ENCODE data around the gene ENPEP.

Gene ENPEP

DNA sequence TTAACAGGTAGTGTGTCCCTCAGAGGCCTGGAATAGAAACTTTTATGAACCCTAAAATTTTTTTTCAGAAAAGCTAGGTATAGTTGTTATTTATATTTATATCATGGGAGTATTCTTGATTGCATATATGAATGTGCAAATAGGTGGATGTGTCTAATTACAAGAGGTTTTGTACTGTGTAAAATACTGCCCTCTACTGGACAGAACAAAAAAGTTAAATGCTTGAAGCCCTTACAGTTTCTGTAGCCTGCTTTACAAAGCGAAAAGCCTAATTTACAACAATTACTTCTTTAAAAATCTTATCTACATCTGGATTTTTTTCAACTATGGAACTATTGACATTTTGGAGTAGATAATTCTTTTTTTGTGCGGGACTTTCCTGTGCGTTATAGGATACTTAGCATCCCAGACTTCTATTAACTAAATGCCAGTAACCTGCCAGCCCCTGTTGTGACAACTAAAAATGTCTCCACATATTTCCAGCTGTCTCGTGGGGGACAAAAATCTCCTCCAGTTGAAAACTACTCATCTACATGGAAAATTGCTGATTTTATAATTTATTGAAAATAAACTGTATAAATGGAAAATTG lies 35.1 kb downstream of the ENPEP start:
- H3K4ac ChIP-seq (ENCODE audit: low read depth, low read length), result no peak overlapping the region
- no peak overlapping the region for H3K18ac ChIP-seq (ENCODE audit: low read length)
- no peaks in the 10 kb centered on the region for H3K4me1 ChIP-seq (ENCODE audit: control insufficient read depth in 1 of 2, insufficient read depth in 2 of 2, low read length in 2 of 2)
- H2BK120ac ChIP-seq (ENCODE audit: insufficient read depth, low read length, poor library complexity), result no peak overlapping the region
- H2AK5ac ChIP-seq (ENCODE audit: low read length), result no peak overlapping the region
- no peak overlapping the region for H4K12ac ChIP-seq (ENCODE audit: low read depth, low read length)
- DNase-seq, result peak in 1 of 2 donors; percentile 91
- no peak overlapping the region for H2BK12ac ChIP-seq (ENCODE audit: low read length)
- no peak overlapping the region for H3K23ac ChIP-seq (ENCODE audit: low read length)
- no peaks in the 10 kb centered on the region for H3K79me1 ChIP-seq (ENCODE audit: low read length)
- no peak overlapping the region for H3K4me3 ChIP-seq (ENCODE audit: low read depth, low read length)
- no peak overlapping the region for H3K27ac ChIP-seq (ENCODE audit: low read depth, low read length)
- H3K9ac ChIP-seq (ENCODE audit: low read length), result no peak overlapping the region
- no peak overlapping the region for H4K8ac ChIP-seq (ENCODE audit: low read depth, low read length)
- WGBS (ENCODE audit: extremely low coverage, insufficient coverage, insufficient read length), result no CpG with 5 or more reads among the region's 4 CpGs
- H2AFZ ChIP-seq (ENCODE audit: insufficient read depth, low read length, poor library complexity), result no peak overlapping the region
- H3K27me3 ChIP-seq (ENCODE audit: insufficient read depth, low read length), result no peaks in the 10 kb centered on the region
- H3K36me3 ChIP-seq (ENCODE audit: control insufficient read depth in 1 of 2, insufficient read depth in 2 of 2, low read length in 2 of 2), result peaks cover 0 to 2% of the 10 kb centered on the region in 2 experiments
- H3K9me3 ChIP-seq (ENCODE audit: insufficient read depth, low read depth, low read length), result no peaks in the 10 kb centered on the region
- no peaks in the 10 kb centered on the region for H3K79me2 ChIP-seq (ENCODE audit: control insufficient read depth, insufficient read depth, low read length, poor library complexity)
- no peak overlapping the region for H3K14ac ChIP-seq (ENCODE audit: low read length)
- H4K91ac ChIP-seq (ENCODE audit: low read depth, low read length), result no peak overlapping the region
- no peak overlapping the region for H3K4me2 ChIP-seq (ENCODE audit: low read length)
- H2BK5ac ChIP-seq (ENCODE audit: low read depth, low read length, poor library complexity), result no peak overlapping the region

DNA sequence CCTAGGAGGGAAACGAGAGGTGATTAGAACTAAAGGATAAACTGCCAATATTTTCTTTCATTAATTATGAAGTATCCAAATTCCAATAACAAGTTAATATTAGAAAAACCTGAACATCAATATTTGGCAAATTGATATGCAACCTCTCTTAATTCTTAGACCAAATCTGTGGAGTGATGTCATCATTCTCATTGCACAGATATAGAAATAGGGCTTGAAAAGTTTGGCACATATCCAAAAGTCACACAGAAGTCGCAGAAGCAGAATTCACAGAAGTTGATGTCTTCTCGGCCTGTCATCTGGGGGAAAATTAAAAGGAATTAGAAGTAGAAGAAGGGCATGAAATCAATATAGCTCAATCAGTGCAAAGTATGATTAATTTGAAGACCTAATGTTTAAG lies 36.9 kb downstream of the ENPEP start:
- no peaks in the 10 kb centered on the region for H3K4me1 ChIP-seq (ENCODE audit: control insufficient read depth in 1 of 2, insufficient read depth in 2 of 2, low read length in 2 of 2)
- H3K27me3 ChIP-seq (ENCODE audit: insufficient read depth, low read length), result no peaks in the 10 kb centered on the region
- no CpG with 5 or more reads among the region's 3 CpGs for WGBS (ENCODE audit: extremely low coverage, insufficient coverage, insufficient read length)
- H3K9ac ChIP-seq (ENCODE audit: low read length), result no peak overlapping the region
- H3K14ac ChIP-seq (ENCODE audit: low read length), result no peak overlapping the region
- no peak overlapping the region for H2AFZ ChIP-seq (ENCODE audit: insufficient read depth, low read length, poor library complexity)
- no peak overlapping the region for H3K27ac ChIP-seq (ENCODE audit: low read depth, low read length)
- H3K4me2 ChIP-seq (ENCODE audit: low read length), result no peak overlapping the region
- no peak for DNase-seq
- no peak overlapping the region for H2AK5ac ChIP-seq (ENCODE audit: low read length)
- no peaks in the 10 kb centered on the region for H3K79me1 ChIP-seq (ENCODE audit: low read length)
- no peak overlapping the region for H2BK12ac ChIP-seq (ENCODE audit: low read length)
- H2BK120ac ChIP-seq (ENCODE audit: insufficient read depth, low read length, poor library complexity), result no peak overlapping the region
- H3K4ac ChIP-seq (ENCODE audit: low read depth, low read length), result no peak overlapping the region
- H3K4me3 ChIP-seq (ENCODE audit: low read depth, low read length), result no peak overlapping the region
- no peaks in the 10 kb centered on the region for H3K79me2 ChIP-seq (ENCODE audit: control insufficient read depth, insufficient read depth, low read length, poor library complexity)
- H3K36me3 ChIP-seq (ENCODE audit: control insufficient read depth in 1 of 2, insufficient read depth in 2 of 2, low read length in 2 of 2), result peaks cover 1 to 2% of the 10 kb centered on the region in 2 experiments
- H3K23ac ChIP-seq (ENCODE audit: low read length), result no peak overlapping the region
- H2BK5ac ChIP-seq (ENCODE audit: low read depth, low read length, poor library complexity), result no peak overlapping the region
- H3K18ac ChIP-seq (ENCODE audit: low read length), result no peak overlapping the region
- no peak overlapping the region for H4K12ac ChIP-seq (ENCODE audit: low read depth, low read length)
- no peak overlapping the region for H4K8ac ChIP-seq (ENCODE audit: low read depth, low read length)
- H3K9me3 ChIP-seq (ENCODE audit: insufficient read depth, low read depth, low read length), result no peaks in the 10 kb centered on the region
- no peak overlapping the region for H4K91ac ChIP-seq (ENCODE audit: low read depth, low read length)

DNA sequence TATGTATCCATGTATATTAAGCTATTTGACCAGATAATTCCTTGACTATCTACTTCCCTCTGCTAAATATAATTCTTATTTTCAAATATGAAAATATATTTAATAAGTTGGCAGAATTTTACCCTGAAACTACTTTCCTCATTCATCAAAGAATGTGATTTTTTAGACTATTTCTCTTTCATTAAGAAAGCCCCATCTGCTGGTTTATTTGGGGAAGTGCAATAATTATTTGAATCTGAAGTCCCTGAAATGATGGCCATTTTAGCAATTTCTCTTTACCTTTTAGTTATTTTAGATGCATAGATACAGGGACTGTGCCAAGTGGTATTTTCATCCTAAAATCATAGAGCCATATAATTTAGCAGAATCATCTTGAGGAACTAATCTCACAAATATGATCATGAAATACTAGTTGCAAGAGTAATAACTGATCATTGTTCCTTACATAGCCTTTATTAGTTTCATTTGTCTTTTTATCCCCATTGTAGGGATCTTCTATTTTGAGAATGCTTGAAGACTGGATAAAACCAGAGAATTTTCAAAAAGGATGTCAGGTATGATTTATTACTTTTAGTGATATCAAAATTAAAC lies 39.0 kb downstream of the ENPEP start:
- Histone ChIP-seq H3K4ac (ENCODE audit: low read depth, low read length) (no peak overlapping the region), H3K36me3 (ENCODE audit: control insufficient read depth in 1 of 2, insufficient read depth in 2 of 2, low read length in 2 of 2) (peaks cover 1 to 2% of the 10 kb centered on the region in 2 experiments), H3K9ac (ENCODE audit: low read length) (no peak overlapping the region), H3K4me1 (ENCODE audit: control insufficient read depth in 1 of 2, insufficient read depth in 2 of 2, low read length in 2 of 2) (no peaks in the 10 kb centered on the region), H4K12ac (ENCODE audit: low read depth, low read length) (no peak overlapping the region), H3K14ac (ENCODE audit: low read length) (no peak overlapping the region), H3K27me3 (ENCODE audit: insufficient read depth, low read length) (no peaks in the 10 kb centered on the region), H3K79me2 (ENCODE audit: control insufficient read depth, insufficient read depth, low read length, poor library complexity) (no peaks in the 10 kb centered on the region), H2AFZ (ENCODE audit: insufficient read depth, low read length, poor library complexity) (no peak overlapping the region), H3K23ac (ENCODE audit: low read length) (no peak overlapping the region), H3K27ac (ENCODE audit: low read depth, low read length) (no peak overlapping the region), H2AK5ac (ENCODE audit: low read length) (no peak overlapping the region), H3K4me3 (ENCODE audit: low read depth, low read length) (no peak overlapping the region), H3K4me2 (ENCODE audit: low read length) (no peak overlapping the region), H2BK5ac (ENCODE audit: low read depth, low read length, poor library complexity) (no peak overlapping the region), H2BK12ac (ENCODE audit: low read length) (no peak overlapping the region), H2BK120ac (ENCODE audit: insufficient read depth, low read length, poor library complexity) (no peak overlapping the region), H3K18ac (ENCODE audit: low read length) (no peak overlapping the region), H4K91ac (ENCODE audit: low read depth, low read length) (no peak overlapping the region), H4K8ac (ENCODE audit: low read depth, low read length) (no peak overlapping the region), H3K9me3 (ENCODE audit: insufficient read depth, low read depth, low read length) (no peaks in the 10 kb centered on the region), H3K79me1 (ENCODE audit: low read length) (no peaks in the 10 kb centered on the region)
- peak in 1 of 2 donors; percentile 71 for DNase-seq

DNA sequence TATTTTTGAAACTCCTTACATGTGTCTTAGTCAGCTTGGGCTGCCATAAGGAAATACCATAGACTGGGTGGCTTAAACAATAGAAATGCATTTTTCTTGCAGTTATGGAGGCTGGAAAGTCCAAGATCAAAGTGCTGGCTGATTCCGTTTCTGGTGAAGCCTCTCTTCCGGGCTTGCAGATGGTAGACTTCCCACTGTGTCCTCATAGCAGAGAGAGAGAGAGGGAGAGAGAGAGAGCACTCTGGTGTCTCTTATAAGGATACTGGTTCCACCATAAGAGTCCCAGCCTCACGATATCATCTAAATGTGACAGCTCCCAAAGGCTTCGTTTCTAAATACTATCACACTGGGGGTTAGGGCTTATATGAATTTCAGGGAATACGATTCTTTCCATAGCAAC lies 39.7 kb downstream of the ENPEP start:
- no peak overlapping the region for H3K23ac ChIP-seq (ENCODE audit: low read length)
- peaks cover 1 to 2% of the 10 kb centered on the region in 2 experiments for H3K36me3 ChIP-seq (ENCODE audit: control insufficient read depth in 1 of 2, insufficient read depth in 2 of 2, low read length in 2 of 2)
- no peaks in the 10 kb centered on the region for H3K27me3 ChIP-seq (ENCODE audit: insufficient read depth, low read length)
- WGBS (ENCODE audit: extremely low coverage, insufficient coverage, insufficient read length), result no CpG with 5 or more reads among the region's 5 CpGs
- H3K4me1 ChIP-seq (ENCODE audit: control insufficient read depth in 1 of 2, insufficient read depth in 2 of 2, low read length in 2 of 2), result no peaks in the 10 kb centered on the region
- H2BK120ac ChIP-seq (ENCODE audit: insufficient read depth, low read length, poor library complexity), result no peak overlapping the region
- H3K18ac ChIP-seq (ENCODE audit: low read length), result no peak overlapping the region
- no peak overlapping the region for H3K4me2 ChIP-seq (ENCODE audit: low read length)
- no peak overlapping the region for H3K4ac ChIP-seq (ENCODE audit: low read depth, low read length)
- no peak overlapping the region for H2AFZ ChIP-seq (ENCODE audit: insufficient read depth, low read length, poor library complexity)
- H3K9ac ChIP-seq (ENCODE audit: low read length), result no peak overlapping the region
- no peaks in the 10 kb centered on the region for H3K79me1 ChIP-seq (ENCODE audit: low read length)
- H4K12ac ChIP-seq (ENCODE audit: low read depth, low read length), result no peak overlapping the region
- no peak overlapping the region for H4K8ac ChIP-seq (ENCODE audit: low read depth, low read length)
- no peak overlapping the region for H3K27ac ChIP-seq (ENCODE audit: low read depth, low read length)
- H2AK5ac ChIP-seq (ENCODE audit: low read length), result no peak overlapping the region
- no peaks in the 10 kb centered on the region for H3K9me3 ChIP-seq (ENCODE audit: insufficient read depth, low read depth, low read length)
- no peaks in the 10 kb centered on the region for H3K79me2 ChIP-seq (ENCODE audit: control insufficient read depth, insufficient read depth, low read length, poor library complexity)
- no peak overlapping the region for H3K14ac ChIP-seq (ENCODE audit: low read length)
- no peak overlapping the region for H4K91ac ChIP-seq (ENCODE audit: low read depth, low read length)
- DNase-seq, result no peak
- H3K4me3 ChIP-seq (ENCODE audit: low read depth, low read length), result no peak overlapping the region
- H2BK12ac ChIP-seq (ENCODE audit: low read length), result no peak overlapping the region
- H2BK5ac ChIP-seq (ENCODE audit: low read depth, low read length, poor library complexity), result no peak overlapping the region

Data from trophoblast cell (in vitro differentiated cells and primary cell).